GM19455 (cell line): ENCODE results near the gene FAM107B.

Experiments
- ATAC-seq: cut with Tn5 transposase; IDR thresholded peaks from one replicate; pipeline ENCODE4 v1.9.1; 2021; ENCODE audit not compliant: unreplicated experiment

Gene FAM107B

GRCh38 chr10:14543046-14543903, 231.4 kb downstream of the FAM107B start:
- ATAC-seq, result no peak

GRCh38 chr10:14541379-14541778, 233.3 kb downstream of the FAM107B start:
- ATAC-seq, result no peak

GRCh38 chr10:14540611-14541010, 234.1 kb downstream of the FAM107B start:
- no peak for ATAC-seq

DNA sequence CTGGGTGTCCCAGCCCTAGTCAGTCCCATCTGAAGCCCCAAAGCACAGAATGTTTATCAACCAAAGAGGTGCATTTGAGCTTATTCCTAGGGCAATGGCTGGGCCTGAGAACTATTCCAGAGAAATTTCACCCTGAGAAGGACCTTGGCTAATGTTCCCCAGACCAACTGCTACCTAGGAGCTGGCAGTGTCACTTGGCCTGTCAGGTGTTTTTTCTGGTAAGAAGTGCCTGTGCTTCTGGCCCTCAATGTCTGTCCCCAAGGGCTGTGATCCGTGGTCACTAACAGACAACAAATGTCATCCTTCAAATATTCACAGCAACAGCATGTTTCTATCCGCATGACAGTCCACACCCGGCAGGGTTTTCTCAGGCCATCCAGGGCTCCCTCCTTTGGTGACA, 234.6 kb downstream of the FAM107B start:
- ATAC-seq, result no peak

DNA sequence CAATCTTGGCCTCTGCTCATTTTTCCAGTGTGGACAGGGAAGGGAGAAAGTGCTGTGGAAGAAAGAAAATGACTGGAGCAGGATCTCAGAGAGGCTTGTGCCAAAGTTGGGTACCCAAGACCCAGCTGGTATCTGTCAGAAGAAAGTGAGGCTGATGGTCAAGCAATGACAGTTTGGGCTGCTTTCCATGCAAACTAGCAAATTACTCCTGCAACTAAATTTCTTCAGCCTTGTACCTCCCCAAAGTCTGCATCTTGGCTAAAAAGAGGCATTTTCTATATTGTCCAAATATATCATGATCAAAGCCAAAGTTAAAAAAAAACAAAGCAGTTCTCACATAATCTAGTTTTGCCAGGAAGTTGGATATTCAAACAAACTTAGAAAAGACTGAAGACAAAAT, 235.5 kb downstream of the FAM107B start:
- ATAC-seq, result no peak

GRCh38 chr10:14536241-14537213, 238.2 kb downstream of the FAM107B start:
- ATAC-seq, result no peak

GRCh38 chr10:14535457-14536130, 239.1 kb downstream of the FAM107B start:
- ATAC-seq, result no peak

- ATAC-seq, result no peak
Observed at GRCh38 chr10:14534152-14534551, 240.5 kb downstream of the FAM107B start.

GRCh38 chr10:14533295-14533694, 241.4 kb downstream of the FAM107B start:
- ATAC-seq, result no peak

GRCh38 chr10:14532473-14533251, 242.0 kb downstream of the FAM107B start:
- no peak for ATAC-seq

DNA sequence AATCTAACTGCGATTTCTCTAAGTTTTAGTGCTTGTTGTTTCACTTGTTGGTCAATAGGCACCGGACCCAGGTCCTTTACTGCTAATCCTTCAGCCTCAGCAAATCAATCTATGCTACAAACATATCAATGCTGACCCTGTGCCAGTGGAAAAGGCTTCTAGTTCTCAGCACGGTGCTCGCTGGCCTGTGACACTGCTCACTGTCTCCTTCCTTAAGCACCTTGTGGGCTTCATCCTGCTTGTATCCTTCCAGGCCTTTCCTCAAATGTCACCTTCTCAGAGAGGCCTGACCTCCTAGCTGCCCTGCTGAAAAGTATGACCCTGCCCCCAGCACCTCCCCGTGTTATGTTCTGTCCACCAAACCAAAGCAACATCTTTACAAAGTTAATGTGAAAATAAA, 242.7 kb downstream of the FAM107B start:
- no peak for ATAC-seq

DNA sequence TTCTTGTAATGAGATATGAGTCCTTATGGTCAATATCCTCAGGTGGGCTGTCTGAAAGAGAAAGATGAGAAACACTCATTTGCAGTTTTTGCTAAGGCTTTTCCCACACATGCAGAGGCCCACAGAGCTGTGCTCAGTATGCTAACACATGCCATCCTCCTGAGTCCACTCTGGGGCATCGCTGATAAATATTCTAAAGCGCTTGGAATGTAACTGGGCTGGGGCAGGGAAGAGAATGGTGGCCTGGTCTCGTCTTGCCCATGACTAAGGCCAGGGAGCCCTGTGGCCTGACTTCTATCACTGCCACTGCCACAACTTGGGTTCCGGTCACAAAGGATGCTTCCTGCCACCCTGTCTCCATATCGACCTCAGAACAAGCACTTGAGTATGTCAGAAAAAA, 244.2 kb downstream of the FAM107B start:
- no peak for ATAC-seq

DNA sequence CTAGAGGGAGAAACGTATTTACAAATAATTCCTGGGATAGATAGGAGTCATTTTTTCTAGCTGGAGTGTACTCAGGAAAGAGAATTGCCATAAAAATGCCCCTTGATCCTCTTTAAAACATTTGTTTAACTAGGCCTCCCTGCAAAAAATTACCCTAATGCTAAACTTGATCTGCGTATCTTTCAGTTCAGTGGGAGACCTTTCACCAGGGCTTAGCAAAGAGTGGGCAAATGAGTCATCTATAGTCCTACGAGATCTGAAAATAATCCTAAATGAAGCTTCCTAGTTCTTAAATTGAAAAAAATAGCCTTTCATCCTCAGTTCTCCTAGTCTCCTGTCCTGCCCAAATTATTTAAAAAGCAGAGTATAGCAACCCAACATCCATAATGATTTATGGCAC, 245.3 kb downstream of the FAM107B start:
- no peak for ATAC-seq

DNA sequence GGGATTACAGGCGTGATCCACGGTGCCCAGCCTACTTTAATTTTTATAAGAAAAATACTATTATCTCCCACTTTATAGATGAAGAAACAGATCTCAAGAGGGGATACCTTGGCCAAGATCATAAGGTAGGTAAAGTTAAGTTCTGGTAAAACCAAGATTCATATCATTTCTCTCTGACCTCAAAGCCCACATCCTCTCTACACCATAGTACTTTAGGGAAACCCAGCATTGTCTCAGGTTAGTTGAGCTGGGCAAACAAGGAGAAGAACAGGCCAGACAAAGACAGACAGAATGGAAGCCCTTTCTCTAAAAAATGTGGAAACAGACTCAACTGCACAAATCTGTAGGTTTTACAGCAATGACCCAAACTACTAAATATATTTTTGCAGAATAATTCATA, 246.2 kb downstream of the FAM107B start:
- no peak for ATAC-seq

DNA sequence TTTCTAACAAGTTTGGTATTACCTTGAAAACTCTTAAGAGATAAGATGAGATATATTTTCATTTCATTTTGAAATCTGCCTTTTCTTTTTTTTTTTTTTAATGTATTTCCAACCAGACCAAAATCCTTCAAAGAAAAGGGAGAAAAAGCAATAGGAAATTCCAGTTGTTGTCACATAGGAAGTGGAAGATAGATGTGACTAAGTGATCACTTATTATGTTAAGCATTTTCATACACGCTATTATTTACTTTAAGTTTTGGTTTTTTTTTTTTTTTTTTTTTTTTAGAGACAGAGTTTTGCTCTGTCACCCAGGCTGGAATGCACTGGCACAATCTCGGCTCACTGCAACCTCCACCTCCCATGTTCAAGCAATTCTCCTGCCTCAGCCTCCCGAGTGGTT, 246.8 kb downstream of the FAM107B start:
- ATAC-seq, result no peak

DNA sequence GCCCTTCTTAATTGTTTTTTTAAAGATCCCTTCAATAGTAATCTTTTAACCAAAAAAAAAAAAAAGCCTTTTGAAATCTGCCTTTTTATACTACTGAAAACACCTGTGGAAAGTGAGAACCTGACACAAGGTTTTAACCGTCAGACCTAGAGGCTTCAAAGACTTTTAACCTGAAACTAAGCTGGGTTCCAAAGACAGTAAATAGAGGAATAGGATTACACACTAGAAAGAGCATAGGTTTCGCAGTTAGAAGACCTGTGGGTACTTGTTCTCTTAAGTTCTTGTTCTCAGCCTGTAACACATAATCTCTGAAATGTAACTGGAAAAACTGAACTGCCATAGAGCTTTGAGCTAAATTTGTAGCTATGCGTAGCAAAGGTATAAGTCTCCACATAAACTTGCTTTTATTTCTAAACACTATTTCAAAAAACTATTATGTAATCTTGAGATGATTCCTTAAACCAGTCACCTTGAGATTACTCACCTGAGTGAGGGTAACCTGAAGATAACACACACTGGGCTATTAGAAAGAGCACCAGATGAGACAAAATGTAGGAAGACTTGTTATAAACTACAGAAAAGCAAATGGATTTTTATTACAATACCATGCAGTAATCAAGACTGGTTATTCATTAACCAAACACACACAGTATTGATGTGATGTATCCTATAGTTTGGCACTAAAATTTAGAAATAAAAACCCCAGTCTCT, 247.4 kb downstream of the FAM107B start:
- no peak for ATAC-seq

- no peak for ATAC-seq
Observed at GRCh38 chr10:14526326-14526725, 248.4 kb downstream of the FAM107B start.

- no peak for ATAC-seq
Observed at GRCh38 chr10:14524691-14525324, 249.9 kb downstream of the FAM107B start.

DNA sequence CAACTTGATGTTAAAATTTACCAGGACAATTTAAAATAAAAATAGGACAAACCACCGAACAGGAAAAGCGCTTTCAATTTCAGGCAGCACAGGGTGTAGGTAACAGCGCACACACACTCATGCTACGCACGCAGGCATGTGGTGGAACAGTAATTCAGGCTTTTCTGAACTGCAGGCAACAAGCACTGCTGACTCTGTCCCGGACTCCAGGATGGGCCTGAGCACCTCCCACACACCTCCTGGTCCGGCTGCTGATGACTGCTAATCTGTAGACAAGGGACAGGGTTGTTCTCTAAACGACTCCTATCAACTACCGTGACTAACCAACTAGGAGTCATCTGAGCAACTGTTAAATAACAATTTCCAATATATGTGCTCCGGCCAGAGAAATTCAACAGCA, 251.4 kb downstream of the FAM107B start:
- ATAC-seq, result no peak
